SU-DHL-6 (cell line): Measurements from ENCODE around the gene RAB3GAP2.

Experiments used
- CTCF ChIP-seq: fragments of 200-600 bp; sonication (generic); IDR thresholded peaks from one replicate; pipeline ENCODE4 v1.5.1; 2017; ENCODE audit warnings: antibody characterized with exemption, mild to moderate bottlenecking, low read length, moderate library complexity; ENCODE audit not compliant: insufficient read depth, poor library complexity, severe bottlenecking
- EZH2phosphoT487 ChIP-seq: fragments of 200-600 bp; sonication (generic), shearing (Covaris generic); conservative IDR thresholded peaks from 2 replicates; pipeline ENCODE4 v1.6.1; 2018; ENCODE audit warnings: mild to moderate bottlenecking, antibody characterized with exemption, low read length, moderate library complexity, mixed read lengths

DNA sequence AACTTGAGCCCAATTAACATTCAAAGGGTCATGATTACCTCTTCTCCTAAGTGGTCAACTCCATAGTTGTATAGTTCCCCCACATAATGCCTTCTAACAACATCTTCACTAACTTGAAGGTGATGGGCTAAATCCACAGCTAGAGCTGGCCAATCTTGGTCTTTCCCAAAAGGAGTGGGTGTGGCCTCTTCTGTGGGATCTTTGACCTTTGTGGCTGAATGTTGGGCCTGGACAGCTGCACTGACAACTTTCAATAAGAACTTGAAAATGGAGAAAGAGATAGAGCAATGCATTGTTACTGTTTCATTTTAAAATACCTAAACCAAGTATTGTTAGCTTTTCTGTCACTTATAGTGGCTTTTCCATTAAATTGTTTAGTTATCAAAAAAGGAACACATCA lies 119.1 kb downstream of the RAB3GAP2 start:
- TF ChIP-seq CTCF (no peak), EZH2phosphoT487 (no peak)
